ENCODE results near the gene RNF13. TPM values are rescaled to one million over a fixed set of nuclear protein-coding genes. Genes with fewer than 3 reads are reported as not detected.

RNF13 gene
- total RNA-seq, 1 donor from 2014 or later: 69.3 TPM

DNA sequence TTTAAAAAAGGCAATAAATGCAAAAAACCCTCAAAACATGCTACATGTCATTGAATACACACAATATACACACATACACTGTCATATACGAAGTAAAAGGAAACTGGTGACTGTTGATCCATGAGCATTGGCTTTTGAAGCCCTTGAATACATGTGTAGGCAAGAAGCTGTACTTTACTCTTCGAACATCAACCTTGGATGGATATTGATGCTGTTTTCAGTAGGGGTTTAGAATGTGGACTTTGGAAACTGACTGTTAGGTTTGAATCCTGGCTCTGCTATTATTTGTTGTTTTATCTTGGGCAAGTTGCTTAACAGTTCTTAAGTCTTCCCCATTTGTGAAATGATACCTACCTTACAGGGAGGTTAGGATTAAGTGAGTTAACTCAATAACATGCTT is 30.5 kb downstream of the RNF13 start:
- no peak overlapping the region for H3K27ac ChIP-seq
- DNase-seq (ENCODE audit: low spot score in 2 of 2): no peak
- H3K27me3 ChIP-seq: no peaks in the 10 kb centered on the region
- TF ChIP-seq, protein P1, sequence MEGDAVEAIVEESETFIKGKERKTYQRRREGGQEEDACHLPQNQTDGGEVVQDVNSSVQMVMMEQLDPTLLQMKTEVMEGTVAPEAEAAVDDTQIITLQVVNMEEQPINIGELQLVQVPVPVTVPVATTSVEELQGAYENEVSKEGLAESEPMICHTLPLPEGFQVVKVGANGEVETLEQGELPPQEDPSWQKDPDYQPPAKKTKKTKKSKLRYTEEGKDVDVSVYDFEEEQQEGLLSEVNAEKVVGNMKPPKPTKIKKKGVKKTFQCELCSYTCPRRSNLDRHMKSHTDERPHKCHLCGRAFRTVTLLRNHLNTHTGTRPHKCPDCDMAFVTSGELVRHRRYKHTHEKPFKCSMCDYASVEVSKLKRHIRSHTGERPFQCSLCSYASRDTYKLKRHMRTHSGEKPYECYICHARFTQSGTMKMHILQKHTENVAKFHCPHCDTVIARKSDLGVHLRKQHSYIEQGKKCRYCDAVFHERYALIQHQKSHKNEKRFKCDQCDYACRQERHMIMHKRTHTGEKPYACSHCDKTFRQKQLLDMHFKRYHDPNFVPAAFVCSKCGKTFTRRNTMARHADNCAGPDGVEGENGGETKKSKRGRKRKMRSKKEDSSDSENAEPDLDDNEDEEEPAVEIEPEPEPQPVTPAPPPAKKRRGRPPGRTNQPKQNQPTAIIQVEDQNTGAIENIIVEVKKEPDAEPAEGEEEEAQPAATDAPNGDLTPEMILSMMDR (IDR thresholded peaks at IDR 0.05): no peak
- no peaks in the 10 kb centered on the region for H3K9me3 ChIP-seq
- no peaks in the 10 kb centered on the region for H3K4me1 ChIP-seq
- H3K4me3 ChIP-seq: no peak overlapping the region
- intact Hi-C loops (cut with DNase I): no loop called here
- H3K36me3 ChIP-seq: peaks cover 0 to 17% of the 10 kb centered on the region in 2 donors

DNA sequence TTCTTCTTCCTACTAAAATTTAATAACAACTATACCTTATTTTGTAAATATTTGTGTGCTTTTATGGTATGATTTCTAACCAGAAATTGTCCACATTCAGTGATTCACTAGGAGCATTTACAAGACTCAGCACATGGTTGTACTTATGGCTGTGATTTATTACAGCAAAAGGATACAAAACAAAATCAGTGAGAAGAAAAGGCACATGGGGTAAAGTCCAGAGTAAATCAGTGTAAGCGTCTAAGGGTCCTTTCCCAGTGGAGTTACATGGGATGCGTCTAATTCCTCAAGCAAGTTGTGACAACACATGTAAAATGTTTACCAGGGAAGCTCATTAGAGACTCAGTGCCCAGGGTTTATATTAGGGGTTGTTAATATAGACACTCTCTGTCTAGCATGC is 31.1 kb downstream of the RNF13 start:
- no peak for DNase-seq (ENCODE audit: low spot score in 2 of 2)
- H3K4me1 ChIP-seq: no peaks in the 10 kb centered on the region
- H3K27ac ChIP-seq: no peak overlapping the region
- H3K4me3 ChIP-seq: no peak overlapping the region
- H3K36me3 ChIP-seq: peaks cover 0 to 17% of the 10 kb centered on the region in 2 donors
- no peaks in the 10 kb centered on the region for H3K27me3 ChIP-seq
- TF ChIP-seq, protein P1 (IDR thresholded peaks at IDR 0.05): no peak
- no peaks in the 10 kb centered on the region for H3K9me3 ChIP-seq
- intact Hi-C loops (cut with DNase I): no loop called here

DNA sequence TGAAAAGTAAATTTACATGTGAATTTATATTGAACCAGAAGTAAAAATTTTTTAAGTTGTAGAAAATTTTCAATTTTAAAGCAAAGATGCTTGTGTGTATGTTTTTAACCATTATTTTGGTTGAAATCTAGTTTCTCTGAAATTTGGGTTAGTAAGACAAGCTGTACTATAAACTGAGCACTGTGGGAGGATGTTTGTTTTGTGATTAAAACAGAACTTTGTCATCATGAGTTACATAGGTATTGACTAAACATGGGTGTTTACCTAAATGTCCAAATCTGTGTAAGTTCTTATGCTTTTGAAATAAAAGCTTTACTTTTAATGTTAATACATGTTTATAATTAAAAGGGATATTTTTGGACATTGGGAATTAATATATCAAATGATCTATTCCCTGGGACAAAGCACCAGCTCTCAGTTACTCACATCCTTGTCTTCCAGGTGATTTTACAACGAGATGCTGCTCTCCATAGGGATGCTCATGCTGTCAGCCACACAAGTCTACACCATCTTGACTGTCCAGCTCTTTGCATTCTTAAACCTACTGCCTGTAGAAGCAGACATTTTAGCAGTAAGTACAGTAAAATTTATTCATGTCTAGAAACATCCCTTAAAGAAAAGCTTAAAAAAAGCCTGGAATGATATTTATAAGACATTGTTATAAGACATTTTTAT is 32.7 kb downstream of the RNF13 start:
- H3K27ac ChIP-seq: no peak overlapping the region
- intact Hi-C loops (cut with DNase I): no loop called here

DNA sequence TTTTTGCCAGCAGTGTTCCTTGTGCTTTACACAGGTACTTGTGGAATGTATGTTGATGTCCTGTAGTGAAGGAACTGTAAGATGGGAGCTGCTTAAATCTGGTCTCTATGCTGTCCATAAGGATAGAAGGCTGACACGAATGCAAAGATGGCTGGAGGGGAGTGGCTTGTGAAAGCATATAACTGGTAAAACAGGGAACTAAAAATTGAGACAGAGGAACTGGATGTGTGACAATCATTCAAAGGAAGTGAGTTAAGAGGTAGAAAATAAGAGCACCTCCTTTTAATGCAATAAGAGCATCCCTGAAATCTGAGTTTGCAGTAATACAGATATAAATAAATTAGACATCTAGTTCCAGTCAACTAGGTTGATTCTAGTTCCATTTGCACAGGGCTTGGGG is 35.2 kb downstream of the RNF13 start:
- Histone ChIP-seq H3K4me3 (no peak overlapping the region), H3K27ac (no peak overlapping the region), H3K27me3 (no peaks in the 10 kb centered on the region), H3K9me3 (no peaks in the 10 kb centered on the region), H3K36me3 (peaks cover 0 to 37% of the 10 kb centered on the region in 2 donors), H3K4me1 (no peaks in the 10 kb centered on the region)
- DNase-seq (ENCODE audit: low spot score in 2 of 2): no peak
- intact Hi-C loops (cut with DNase I): no loop called here
- TF ChIP-seq, protein P1 (IDR thresholded peaks at IDR 0.05): no peak

More for the DNA sequence above, 32.7 kb downstream of the RNF13 start:
- no peaks in the 10 kb centered on the region for H3K4me1 ChIP-seq
- no peaks in the 10 kb centered on the region for H3K9me3 ChIP-seq
- H3K27me3 ChIP-seq: no peaks in the 10 kb centered on the region
- no peak for DNase-seq (ENCODE audit: low spot score in 2 of 2)
- H3K4me3 ChIP-seq: no peak overlapping the region
- H3K36me3 ChIP-seq: peaks cover 0 to 24% of the 10 kb centered on the region in 2 donors
- TF ChIP-seq, protein P1 (IDR thresholded peaks at IDR 0.05): no peak

DNA sequence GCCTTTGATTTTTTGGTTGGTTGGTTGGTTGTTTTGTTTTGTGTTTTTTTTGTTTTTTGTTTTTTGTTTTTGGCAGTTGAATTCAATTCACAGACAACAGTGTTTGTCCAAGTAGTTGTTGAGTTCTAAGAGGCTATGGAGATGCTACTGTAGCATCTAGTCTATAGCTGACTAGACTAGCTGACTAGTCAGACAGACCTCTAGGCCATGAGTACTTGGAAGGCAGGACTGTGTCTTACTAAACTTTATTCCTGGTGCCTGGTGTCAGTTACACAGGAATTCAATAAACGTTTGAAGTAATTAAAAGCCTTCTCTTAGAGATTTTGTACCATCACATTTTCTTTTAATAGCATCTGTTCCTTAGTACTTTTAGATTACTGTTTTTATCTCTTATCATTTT is 35.7 kb downstream of the RNF13 start:
- no peak overlapping the region for H3K4me3 ChIP-seq
- TF ChIP-seq, protein P1 (IDR thresholded peaks at IDR 0.05): no peak
- DNase-seq (ENCODE audit: low spot score in 2 of 2): no peak

More for the DNA sequence above, 35.7 kb downstream of the RNF13 start:
- Histone ChIP-seq H3K36me3 (peaks cover 0 to 37% of the 10 kb centered on the region in 2 donors), H3K27ac (no peak overlapping the region), H3K27me3 (no peaks in the 10 kb centered on the region), H3K4me1 (no peaks in the 10 kb centered on the region), H3K9me3 (no peaks in the 10 kb centered on the region)
- intact Hi-C loops (cut with DNase I): no loop called here

Data from ascending aorta (tissue), 2 donors.